Natural killer cell (primary cell): ENCODE results near the gene RALBP1. TPM values are rescaled to one million over a fixed set of nuclear protein-coding genes. Genes with fewer than 3 reads are reported as not detected.

Source experiments
- ATAC-seq, 3 donors: fragments of 150-1000 bp in 2 of 3; fragments of 200-7000 bp in 1 of 3; cut with Tn5 transposase; 1 replicate in 1 of 3; 2 replicates in 2 of 3; pipeline ENCODE4 v1.10.0; 2021; ENCODE audit warnings: mild to moderate bottlenecking in 2 of 3, moderate library complexity in 2 of 3
- DNase-seq, 2 donors: peaks; one replicate each; pipeline versions ENCODE4 v3.0.0 to v3.0.0-alpha.2; 2013 to 2021; ENCODE audit warnings: mixed read lengths in 1 of 2
- H3K27ac ChIP-seq: one replicate; pipeline ENCODE4 v1.5.1; 2013; ENCODE audit warnings: mild to moderate bottlenecking, low read length
- H3K27me3 ChIP-seq: one replicate; pipeline ENCODE4 v1.6.1; 2013; ENCODE audit warnings: low read length; ENCODE audit not compliant: control insufficient read depth, insufficient read depth
- H3K36me3 ChIP-seq: one replicate; pipeline ENCODE4 v1.6.1; 2013; ENCODE audit warnings: low read length; ENCODE audit not compliant: control insufficient read depth, insufficient read depth
- H3K4me1 ChIP-seq: one replicate; pipeline ENCODE4 v1.6.1; 2013; ENCODE audit warnings: low read length; ENCODE audit not compliant: control insufficient read depth, insufficient read depth
- H3K4me3 ChIP-seq: one replicate; pipeline ENCODE4 v1.5.1; 2013; ENCODE audit warnings: low read length
- H3K9me3 ChIP-seq: one replicate; pipeline ENCODE4 v1.6.1; 2013; ENCODE audit warnings: low read length; ENCODE audit not compliant: control insufficient read depth, insufficient read depth
- H3K27ac Mint-ChIP-seq, 2 donors: one replicate each; pipeline ENCODE4 v1.8.0; 2022; ENCODE audit warnings: mild to moderate bottlenecking in 2 of 2, mixed read lengths in 2 of 2, moderate library complexity in 1 of 2
- H3K27me3 Mint-ChIP-seq, 2 donors: one replicate each; pipeline ENCODE4 v1.8.0; 2022; ENCODE audit warnings: low read depth in 2 of 2, mixed read lengths in 2 of 2
- H3K36me3 Mint-ChIP-seq: one replicate; pipeline ENCODE4 v1.8.0; 2022; ENCODE audit warnings: mixed read lengths
- H3K4me1 Mint-ChIP-seq, 2 donors: one replicate each; pipeline ENCODE4 v1.8.0; 2022; ENCODE audit warnings: mixed read lengths in 2 of 2
- H3K4me3 Mint-ChIP-seq: one replicate; pipeline ENCODE4 v1.8.0; 2022; ENCODE audit warnings: mild to moderate bottlenecking, moderate library complexity, mixed read lengths
- H3K9me3 Mint-ChIP-seq, 2 donors: one replicate each; pipeline ENCODE4 v1.8.0; 2022; ENCODE audit warnings: mixed read lengths in 2 of 2
- CTCF ChIP-seq: fragments of 200-600 bp; IDR thresholded peaks from one replicate; pipeline ENCODE4 v1.8.0; 2022; ENCODE audit warnings: antibody characterized with exemption
- WGBS: methylation state at CpG from one replicate; pipeline ENCODE4 v1.1.7; 2013; ENCODE audit warnings: missing lambda C conversion rate; ENCODE audit not compliant: insufficient coverage; 5-methylcytosine and 5-hydroxymethylcytosine counted together
- intact Hi-C: fragments of 100-400 bp; cut with micrococcal nuclease; formaldehyde crosslinking; loops from one replicate; pipeline ENCODE4 v1.14.2; 2022
- total RNA-seq, 4 donors: library from RNA; stranded (reverse); fragments of 120-200 nt in 1 of 4; gene quantifications; one replicate each; pipeline versions ENCODE4 v1.2.3 to v1.2.4, GENCODE V29; 2013 to 2022

The RALBP1 gene
- total RNA-seq, 3 donors from 2014 or later (not counting 1 experiment from before 2014, with no cell fraction given), result 27.3 to 40.0 (median 33.4) TPM

- no peak overlapping the region for H3K27ac Mint-ChIP-seq
- no peak for TF ChIP-seq CTCF
- peaks cover 0 to 4% of the 10 kb centered on the region in 2 donors for H3K4me1 Mint-ChIP-seq
- ATAC-seq (no peak), DNase-seq (no peak)
- Histone ChIP-seq H3K4me1 (no peaks in the 10 kb centered on the region), H3K9me3 (no peaks in the 10 kb centered on the region), H3K27me3 (no peaks in the 10 kb centered on the region), H3K27ac (no peak overlapping the region), H3K36me3 (peaks cover 61% of the 10 kb centered on the region), H3K4me3 (no peak overlapping the region)
- intact Hi-C loops, result no loop called here
- no peak overlapping the region for H3K4me3 Mint-ChIP-seq
- WGBS, result over 99% methylated on average over 6 of the region's 6 CpGs
- H3K36me3 Mint-ChIP-seq, result peaks cover 20% of the 10 kb centered on the region
- H3K27me3 Mint-ChIP-seq, result no peaks in the 10 kb centered on the region
- H3K9me3 Mint-ChIP-seq, result no peaks in the 10 kb centered on the region
These were observed 83.9 kb downstream of the RALBP1 start for GRCh38 chr18:9559253-9559652.

- no peak for ATAC-seq
- H3K27ac Mint-ChIP-seq, result no peak overlapping the region
- Histone ChIP-seq H3K36me3 (peaks cover 48% of the 10 kb centered on the region), H3K4me3 (no peak overlapping the region), H3K27ac (no peak overlapping the region), H3K27me3 (no peaks in the 10 kb centered on the region), H3K9me3 (no peaks in the 10 kb centered on the region), H3K4me1 (no peaks in the 10 kb centered on the region)
- peaks cover 22% of the 10 kb centered on the region for H3K36me3 Mint-ChIP-seq
- WGBS, result no CpG with 5 or more reads among the region's 2 CpGs
- no peaks in the 10 kb centered on the region for H3K4me1 Mint-ChIP-seq
- H3K27me3 Mint-ChIP-seq, result no peaks in the 10 kb centered on the region
- intact Hi-C loops, result no loop called here
- no peaks in the 10 kb centered on the region for H3K9me3 Mint-ChIP-seq
- TF ChIP-seq CTCF, result no peak
- H3K4me3 Mint-ChIP-seq, result no peak overlapping the region
- DNase-seq, result no peak
These were observed 86.4 kb downstream of the RALBP1 start for GRCh38 chr18:9561759-9562158.

GRCh38 chr18:9562584-9562983, 87.3 kb downstream of the RALBP1 start:
- Histone ChIP-seq H3K4me1 (no peaks in the 10 kb centered on the region), H3K36me3 (peaks cover 46% of the 10 kb centered on the region), H3K4me3 (no peak overlapping the region), H3K27me3 (no peaks in the 10 kb centered on the region), H3K9me3 (no peaks in the 10 kb centered on the region), H3K27ac (no peak overlapping the region)
- 94% methylated on average over 4 of the region's 4 CpGs for WGBS
- intact Hi-C loops, result no loop called here
- no peaks in the 10 kb centered on the region for H3K9me3 Mint-ChIP-seq
- H3K4me1 Mint-ChIP-seq, result no peaks in the 10 kb centered on the region
- H3K27me3 Mint-ChIP-seq, result no peaks in the 10 kb centered on the region
- no peak for TF ChIP-seq CTCF
- peaks cover 26% of the 10 kb centered on the region for H3K36me3 Mint-ChIP-seq
- no peak overlapping the region for H3K4me3 Mint-ChIP-seq
- ATAC-seq, result no peak
- no peak overlapping the region for H3K27ac Mint-ChIP-seq
- DNase-seq, result no peak

- H3K4me1 ChIP-seq, result no peaks in the 10 kb centered on the region
- ATAC-seq, result no peak
- H3K4me3 ChIP-seq, result no peak overlapping the region
- H3K36me3 ChIP-seq, result peaks cover 41% of the 10 kb centered on the region
- H3K27me3 ChIP-seq, result no peaks in the 10 kb centered on the region
- Mint-ChIP-seq H3K4me1 (no peaks in the 10 kb centered on the region), H3K9me3 (no peaks in the 10 kb centered on the region), H3K4me3 (no peak overlapping the region), H3K27me3 (no peaks in the 10 kb centered on the region), H3K36me3 (peaks cover 18% of the 10 kb centered on the region), H3K27ac (no peak overlapping the region)
- DNase-seq, result no peak
- H3K9me3 ChIP-seq, result no peaks in the 10 kb centered on the region
- WGBS, result 95% methylated on average over 3 of the region's 4 CpGs
- no peak overlapping the region for H3K27ac ChIP-seq
- intact Hi-C loops, result no loop called here
- TF ChIP-seq CTCF, result no peak
These were observed 88.0 kb downstream of the RALBP1 start for GRCh38 chr18:9563331-9563730.
